Right lobe of liver (tissue), 6 donors: ENCODE measurements around the gene TUFT1. TPM values are rescaled to one million over a fixed set of nuclear protein-coding genes. Genes with fewer than 3 reads are reported as not detected.

Experiments
- ATAC-seq, 4 donors: fragments of 200-7000 bp; cut with Tn5 transposase; one replicate each; pipeline ENCODE4 v1.9.1; 2020; ENCODE audit warnings: mild to moderate bottlenecking in 4 of 4, moderate library complexity in 4 of 4
- DNase-seq, 3 donors: peaks; one replicate each; pipeline ENCODE4 v3.0.0-alpha.2; 2020
- H3K27ac ChIP-seq, 3 donors: fragments of 200-600 bp; one replicate each; pipeline ENCODE4 v1.8.0; 2022
- H3K27me3 ChIP-seq, 2 donors: fragments of 200-600 bp; one replicate each; pipeline ENCODE4 v1.8.0; 2022
- H3K36me3 ChIP-seq, 4 donors: fragments of 200-600 bp; sonication (generic) in 1 of 4; one replicate each; pipeline versions ENCODE4 v1.5.1 to v1.8.0; 2017 to 2022; ENCODE audit warnings: control low read depth in 1 of 4
- H3K4me1 ChIP-seq, 4 donors: fragments of 200-600 bp; sonication (generic) in 1 of 4; one replicate each; pipeline versions ENCODE4 v1.5.1 to v1.8.0; 2017 to 2022; ENCODE audit warnings: control low read depth in 1 of 4
- H3K4me3 ChIP-seq, 3 donors: fragments of 200-600 bp; one replicate each; pipeline ENCODE4 v1.8.0; 2022
- H3K9me3 ChIP-seq, 4 donors: fragments of 200-600 bp; sonication (generic) in 1 of 4; one replicate each; pipeline versions ENCODE4 v1.5.1 to v1.8.0; 2017 to 2022; ENCODE audit warnings: control low read depth in 1 of 4
- POLR2A ChIP-seq: fragments of 450-650 bp; IDR thresholded peaks from one replicate; pipeline ENCODE4 v1.6.1; 2017; ENCODE audit warnings: antibody characterized with exemption, mild to moderate bottlenecking
- WGBS: methylation state at CpG from one replicate; pipeline ENCODE4 v1.1.6; 2018; ENCODE audit warnings: low coverage, low lambda C conversion rate; ENCODE audit not compliant: insufficient coverage; ENCODE audit errors: missing lambda C conversion rate; 5-methylcytosine and 5-hydroxymethylcytosine counted together
- intact Hi-C, 2 donors: fragments of 100-400 bp; cut with DNase I; formaldehyde crosslinking; loops; one replicate each; pipeline versions ENCODE4 v1.11.2 to v1.14.1; 2022
- total RNA-seq, 6 experiments: library from RNA; depleted of rRNA in 2 of 6; stranded (reverse); fragments of >200 nt in 2 of 6; fragmentation: NEBNext Ultra II Directional in 3 of 6; extraction: Animal tissue kit (Norgen Biotek cat#: 25700) in 3 of 6; gene quantifications; one replicate each; pipeline versions ENCODE4 v1.1.0 to v1.2.4, GENCODE V29; 2016 to 2023
- TF ChIP-seq, protein P1 (sequence below), 4 donors: fragments of 200-600 bp in 3 of 4; fragments of 450-650 bp in 1 of 4; IDR thresholded peaks; one replicate each; pipeline versions ENCODE4 v1.5.1 to v1.8.0; 2016 to 2022; ENCODE audit warnings: antibody characterized with exemption in 4 of 4, mild to moderate bottlenecking in 2 of 4
- donor health status: DM: no; HTN: yes; CAD: no.
- donor health status: DM: no; HTN: no; CAD: no.
- donor health status: DM: no; HTN: no; CAD: no.
- donor health status: DM: no; HTN: yes; CAD: no.
- donor health status: DM: no; HTN: yes; CAD: no.

TUFT1 gene
- total RNA-seq, 6 experiments from 2014 or later: 1.6 to 8.0 (median 3.1) TPM

DNA sequence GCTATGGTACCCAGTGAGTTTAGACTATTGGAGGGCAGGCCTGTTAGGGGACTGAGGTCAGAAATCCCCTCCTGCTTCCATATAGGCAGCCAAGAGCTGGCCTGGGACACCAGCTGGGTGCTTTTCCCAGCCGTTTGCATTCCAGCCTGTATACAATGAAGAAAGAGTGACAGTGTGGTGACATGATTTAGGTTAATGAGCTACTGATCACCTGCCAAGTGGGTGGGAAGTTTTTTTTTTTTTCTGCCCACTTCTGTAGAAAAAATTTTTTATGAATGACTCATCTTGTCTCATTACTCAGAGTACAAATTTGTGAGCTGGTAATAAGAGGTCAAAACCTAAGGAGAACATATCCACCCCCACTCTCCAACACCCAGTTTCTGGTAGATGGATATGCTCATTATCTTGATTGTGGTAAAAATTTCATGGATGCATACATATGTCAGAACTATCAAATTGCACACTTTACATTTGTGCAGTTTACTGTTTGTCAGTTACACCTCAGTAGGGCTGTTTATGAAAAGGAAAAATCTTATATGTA, 45.3 kb upstream of the TUFT1 start:
- ATAC-seq (peak in 1 of 4 donors; percentile 92), DNase-seq (no peak)
- H3K36me3 ChIP-seq: no peaks in the 10 kb centered on the region
- H3K4me1 ChIP-seq: no peaks in the 10 kb centered on the region
- no peak overlapping the region for H3K4me3 ChIP-seq
- intact Hi-C loops: no loop called here
- TF ChIP-seq POLR2A: no peak
- TF ChIP-seq, protein P1, sequence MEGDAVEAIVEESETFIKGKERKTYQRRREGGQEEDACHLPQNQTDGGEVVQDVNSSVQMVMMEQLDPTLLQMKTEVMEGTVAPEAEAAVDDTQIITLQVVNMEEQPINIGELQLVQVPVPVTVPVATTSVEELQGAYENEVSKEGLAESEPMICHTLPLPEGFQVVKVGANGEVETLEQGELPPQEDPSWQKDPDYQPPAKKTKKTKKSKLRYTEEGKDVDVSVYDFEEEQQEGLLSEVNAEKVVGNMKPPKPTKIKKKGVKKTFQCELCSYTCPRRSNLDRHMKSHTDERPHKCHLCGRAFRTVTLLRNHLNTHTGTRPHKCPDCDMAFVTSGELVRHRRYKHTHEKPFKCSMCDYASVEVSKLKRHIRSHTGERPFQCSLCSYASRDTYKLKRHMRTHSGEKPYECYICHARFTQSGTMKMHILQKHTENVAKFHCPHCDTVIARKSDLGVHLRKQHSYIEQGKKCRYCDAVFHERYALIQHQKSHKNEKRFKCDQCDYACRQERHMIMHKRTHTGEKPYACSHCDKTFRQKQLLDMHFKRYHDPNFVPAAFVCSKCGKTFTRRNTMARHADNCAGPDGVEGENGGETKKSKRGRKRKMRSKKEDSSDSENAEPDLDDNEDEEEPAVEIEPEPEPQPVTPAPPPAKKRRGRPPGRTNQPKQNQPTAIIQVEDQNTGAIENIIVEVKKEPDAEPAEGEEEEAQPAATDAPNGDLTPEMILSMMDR (IDR thresholded peaks at IDR 0.05): no peak
- H3K27ac ChIP-seq: no peak overlapping the region
- no peaks in the 10 kb centered on the region for H3K27me3 ChIP-seq
- 0% methylated on average over 1 of the region's 1 CpG for WGBS
- no peaks in the 10 kb centered on the region for H3K9me3 ChIP-seq

DNA sequence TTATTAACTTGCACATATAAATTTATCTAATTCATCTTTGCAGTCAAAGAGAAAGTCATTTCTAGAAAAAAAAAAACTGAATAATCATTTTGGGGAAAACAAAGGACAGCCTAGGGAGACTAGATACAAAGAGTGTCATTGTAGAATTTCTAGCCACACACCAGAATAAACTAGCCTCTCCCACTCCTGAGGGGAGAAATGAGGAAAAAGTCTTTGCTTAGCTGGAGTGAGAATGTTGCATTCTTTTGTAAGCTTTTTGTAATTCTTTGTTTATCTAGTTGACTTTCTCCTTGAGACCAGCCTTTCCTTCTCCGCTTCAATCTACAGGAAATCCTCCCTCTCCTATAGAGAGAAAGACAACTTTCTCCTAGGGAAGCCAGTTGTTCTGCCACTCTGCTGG, 44.8 kb upstream of the TUFT1 start:
- Histone ChIP-seq H3K27ac (no peak overlapping the region), H3K4me1 (no peaks in the 10 kb centered on the region), H3K36me3 (no peaks in the 10 kb centered on the region), H3K4me3 (no peak overlapping the region), H3K9me3 (no peaks in the 10 kb centered on the region), H3K27me3 (no peaks in the 10 kb centered on the region)
- intact Hi-C loops: no loop called here
- no peak for TF ChIP-seq POLR2A
- TF ChIP-seq, protein P1 (IDR thresholded peaks at IDR 0.05): no peak
- 83% methylated on average over 1 of the region's 1 CpG for WGBS
- no peak for ATAC-seq
- no peak for DNase-seq

DNA sequence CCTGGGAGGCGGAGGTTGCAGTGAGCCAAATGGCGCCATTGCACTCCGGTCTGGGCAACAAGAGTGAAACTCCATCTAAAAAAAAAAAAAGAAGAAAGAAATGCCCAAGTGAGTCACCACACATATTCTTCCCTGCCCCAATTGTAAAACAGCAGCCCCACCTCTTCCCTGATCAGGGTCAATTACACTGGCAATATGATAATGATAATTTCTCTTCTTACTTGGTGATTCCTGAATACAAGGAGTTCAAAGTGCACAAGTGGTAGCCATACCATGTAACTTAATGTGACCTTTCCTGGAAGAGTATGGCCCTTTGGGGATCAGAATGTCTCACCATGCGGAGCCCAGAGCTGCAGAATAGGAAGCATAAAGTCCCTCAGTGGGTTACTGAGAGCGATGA, 40.7 kb upstream of the TUFT1 start:
- Histone ChIP-seq H3K4me3 (no peak overlapping the region), H3K36me3 (no peaks in the 10 kb centered on the region), H3K27ac (no peak overlapping the region), H3K4me1 (no peaks in the 10 kb centered on the region), H3K27me3 (no peaks in the 10 kb centered on the region), H3K9me3 (no peaks in the 10 kb centered on the region)
- intact Hi-C loops: no loop called here
- no peak for DNase-seq
- no peak for ATAC-seq
- TF ChIP-seq POLR2A: no peak
- TF ChIP-seq, protein P1 (IDR thresholded peaks at IDR 0.05): no peak
- WGBS: 97% methylated on average over 5 of the region's 5 CpGs

DNA sequence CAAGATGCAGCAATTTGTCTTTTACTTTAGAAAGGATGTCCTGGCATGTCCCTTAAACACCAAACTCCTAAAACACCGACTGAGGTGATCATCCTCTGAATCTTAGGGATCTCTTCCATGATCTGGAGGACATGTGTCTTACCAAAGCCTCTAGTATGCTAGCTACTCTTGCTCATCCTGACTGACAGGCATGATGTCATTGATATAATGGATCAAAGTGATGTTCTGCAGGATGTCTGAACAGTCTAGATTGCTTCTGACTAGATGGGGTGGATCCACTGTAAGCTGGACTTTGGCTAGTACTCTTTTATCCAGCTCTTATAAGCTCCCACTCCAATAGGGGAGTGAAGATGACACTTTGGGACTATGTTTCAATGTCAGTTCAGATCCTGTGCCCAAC, 40.2 kb upstream of the TUFT1 start:
- Histone ChIP-seq H3K27ac (no peak overlapping the region), H3K4me1 (no peaks in the 10 kb centered on the region), H3K36me3 (no peaks in the 10 kb centered on the region), H3K9me3 (no peaks in the 10 kb centered on the region), H3K4me3 (no peak overlapping the region), H3K27me3 (no peaks in the 10 kb centered on the region)
- WGBS: 86% methylated on average over 1 of the region's 1 CpG
- DNase-seq: no peak
- no peak for ATAC-seq
- TF ChIP-seq, protein P1 (IDR thresholded peaks at IDR 0.05): no peak
- no peak for TF ChIP-seq POLR2A
- intact Hi-C loops: no loop called here

DNA sequence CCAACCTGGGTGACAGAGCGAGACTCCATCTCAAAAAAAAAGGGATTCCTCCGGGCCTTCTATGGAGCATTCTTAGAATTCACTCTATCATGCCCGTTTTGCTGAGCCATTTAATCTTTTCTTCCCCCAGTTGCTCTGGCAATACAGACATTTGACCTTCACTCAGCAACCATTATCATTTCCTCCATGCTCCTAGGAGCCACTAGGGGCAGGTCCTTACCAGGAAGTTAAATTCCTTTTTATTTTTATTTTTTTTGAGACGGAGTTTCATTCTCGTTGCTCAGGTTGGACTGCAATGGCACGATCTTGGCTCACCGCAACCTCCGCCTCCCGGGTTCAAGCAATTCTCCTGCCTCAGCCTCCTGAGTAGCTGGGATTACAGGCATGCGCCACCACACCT, 38.6 kb upstream of the TUFT1 start:
- H3K27ac ChIP-seq: no peak overlapping the region
- no peaks in the 10 kb centered on the region for H3K9me3 ChIP-seq
- DNase-seq: no peak
- H3K4me1 ChIP-seq: no peaks in the 10 kb centered on the region
- 64% methylated on average over 9 of the region's 10 CpGs for WGBS
- intact Hi-C loops: no loop called here
- no peaks in the 10 kb centered on the region for H3K27me3 ChIP-seq
- no peaks in the 10 kb centered on the region for H3K36me3 ChIP-seq
- no peak for TF ChIP-seq POLR2A
- TF ChIP-seq, protein P1 (IDR thresholded peaks at IDR 0.05): peak in 1 of 4 donors; percentile 9
- ATAC-seq: peak in 1 of 4 donors; percentile 28
- H3K4me3 ChIP-seq: no peak overlapping the region
